ENCODE data around the gene LMAN1L.
A peak's percentile ranks its signal among the peaks of the same experiment; 100 is the strongest.

LMAN1L gene

DNA sequence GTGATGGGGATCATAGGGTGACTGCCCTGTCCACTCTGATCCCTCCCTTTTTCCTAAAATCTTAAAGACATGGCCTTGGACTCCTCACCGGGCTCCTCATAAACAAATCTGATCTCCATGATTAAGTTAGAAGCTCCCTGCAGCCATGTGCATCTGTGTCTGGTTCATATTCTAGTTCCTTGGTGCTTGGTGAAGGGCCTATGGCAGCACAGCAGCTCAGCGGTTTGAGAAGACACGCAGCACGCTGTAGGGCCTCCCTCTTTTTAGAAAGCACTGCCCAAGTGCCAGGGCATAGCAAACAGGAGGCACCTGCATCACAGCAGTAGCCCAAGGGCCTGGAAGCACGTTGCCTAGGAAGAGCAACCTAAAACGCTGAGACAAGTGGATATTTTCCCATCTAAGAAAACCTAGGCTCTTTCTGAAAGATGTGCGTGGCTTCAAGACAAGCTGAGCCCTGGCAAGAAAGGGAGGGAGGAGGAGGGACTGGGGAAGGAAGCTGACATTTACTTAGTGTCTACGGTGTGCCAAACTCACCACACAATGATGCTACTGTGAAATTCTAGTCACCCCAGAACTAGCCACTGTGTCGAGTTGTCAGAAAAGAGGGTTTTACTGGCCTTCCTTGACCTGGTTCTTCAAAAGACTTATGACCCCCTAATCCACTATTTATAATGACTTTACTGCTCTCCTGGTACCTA, 45.2 kb downstream of the LMAN1L start:
- no peak for DNase-seq (ENCODE audit: low spot score)

DNA sequence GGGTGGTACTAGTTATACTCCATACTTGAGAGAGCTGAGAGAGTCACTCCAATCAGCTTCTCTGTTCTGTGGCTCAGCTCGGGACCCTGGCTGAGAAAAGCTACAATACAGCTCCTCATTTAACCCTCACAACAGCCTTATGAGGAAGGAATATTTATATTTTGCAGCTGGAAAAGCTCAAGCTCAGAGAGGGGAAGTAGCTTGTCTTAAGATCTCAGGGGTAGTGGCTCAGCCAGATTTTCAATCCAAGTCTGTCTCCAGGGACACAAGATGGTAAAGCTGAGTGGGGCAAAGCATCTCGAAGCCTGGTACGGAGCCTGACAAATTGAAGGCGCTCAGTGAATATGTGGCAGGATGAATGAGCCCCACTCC, 45.7 kb downstream of the LMAN1L start:
- no peak for DNase-seq (ENCODE audit: low spot score)

DNA sequence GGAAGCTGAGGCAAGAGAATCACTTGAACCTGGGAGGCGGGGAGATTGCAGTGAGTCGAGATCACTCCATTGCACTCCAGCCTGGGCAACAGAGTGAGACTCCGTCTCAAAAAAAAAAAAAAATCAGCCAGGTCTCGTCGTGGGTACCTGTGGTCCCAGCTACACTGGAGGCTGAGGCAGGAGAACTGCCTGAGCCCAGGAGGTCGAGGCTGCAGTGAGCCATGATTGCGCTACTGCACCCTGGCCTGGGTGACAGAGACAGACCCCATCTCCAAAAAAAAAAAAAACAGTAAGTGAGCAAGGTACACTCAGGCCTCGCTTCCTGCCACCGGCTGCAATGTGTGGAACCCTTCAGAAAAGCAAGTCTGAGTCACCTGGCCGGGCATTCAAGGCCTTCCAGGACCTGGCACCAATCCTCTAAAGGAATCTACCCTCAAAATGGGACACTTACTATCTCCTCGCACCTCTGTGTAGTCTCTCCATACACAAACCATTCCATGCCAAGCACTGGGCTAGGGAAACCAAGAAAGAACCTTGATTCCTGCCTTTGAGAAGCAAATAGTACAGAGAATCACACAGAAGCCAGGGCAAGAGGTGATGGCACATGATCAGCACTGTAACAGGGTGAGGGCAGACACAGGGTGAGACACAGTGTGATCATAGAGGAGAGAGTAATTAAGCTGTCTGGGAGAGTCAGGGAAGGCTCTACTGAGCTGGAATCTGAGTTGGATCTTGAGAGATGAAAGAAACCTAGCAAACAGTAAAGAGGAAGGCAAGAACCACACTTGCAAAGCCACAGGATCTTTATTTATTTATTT, 50.8 kb downstream of the LMAN1L start:
- no peak for DNase-seq (ENCODE audit: low spot score)

DNA sequence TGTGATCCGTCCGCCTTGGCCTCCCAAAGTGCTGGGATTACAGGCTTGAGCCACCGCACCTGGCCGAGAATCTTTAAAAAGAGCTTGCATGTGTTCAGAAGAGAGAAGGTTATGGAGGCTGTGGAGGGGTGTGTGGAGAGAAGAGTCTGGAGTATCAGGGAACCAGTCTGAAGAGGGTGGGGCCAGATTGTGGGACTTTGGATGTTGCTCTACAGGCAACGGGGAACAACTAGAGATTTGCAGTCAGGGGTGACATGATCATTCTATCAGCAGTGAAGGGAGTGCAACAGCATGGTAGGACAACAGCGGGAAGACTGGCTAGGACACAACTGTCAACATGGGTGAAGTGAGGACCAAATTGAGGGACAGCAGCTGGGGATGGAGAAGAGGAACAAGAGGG, 51.7 kb downstream of the LMAN1L start:
- DNase-seq (ENCODE audit: low spot score) = no peak

DNA sequence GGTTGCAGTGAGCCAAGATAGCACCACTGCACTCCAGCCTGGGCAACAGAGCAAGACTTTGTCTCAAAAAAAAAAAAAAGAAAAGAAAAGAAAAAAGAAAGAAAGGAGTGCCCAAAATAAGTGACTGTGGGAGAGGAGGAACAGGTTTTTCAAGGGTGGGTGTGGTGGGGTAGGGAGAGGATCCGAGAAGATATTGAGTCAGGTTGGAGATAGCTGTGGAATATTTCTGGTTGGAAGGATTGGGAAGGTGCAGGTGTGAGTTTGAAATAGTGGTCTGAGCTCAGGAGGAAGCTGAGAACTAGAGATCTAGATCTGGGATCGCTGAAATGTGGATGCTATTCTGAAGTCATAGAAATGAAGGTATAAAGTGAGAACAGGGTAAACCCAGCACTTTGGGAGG, 52.7 kb downstream of the LMAN1L start:
- no peak for DNase-seq (ENCODE audit: low spot score)

DNA sequence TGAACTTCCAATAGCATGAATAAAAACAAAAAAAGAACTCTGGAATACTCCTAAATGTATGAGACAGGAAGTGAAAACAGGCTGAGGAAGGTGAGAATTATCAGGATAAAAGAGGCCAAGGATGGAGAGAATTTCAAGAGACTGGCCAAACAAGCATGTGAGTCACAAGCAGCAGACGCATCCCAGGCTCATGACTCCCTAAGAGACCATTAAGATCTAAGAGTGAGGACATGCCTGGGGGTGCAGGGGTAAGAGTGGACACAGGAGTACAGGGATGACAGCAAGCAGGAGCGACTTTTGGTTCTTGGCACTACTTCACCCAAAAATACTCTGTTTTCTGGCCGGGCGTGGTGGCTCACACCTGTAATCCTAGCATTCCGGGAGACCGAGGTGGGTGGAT, 53.5 kb downstream of the LMAN1L start:
- peak; percentile 77 for DNase-seq (ENCODE audit: low spot score)

DNA sequence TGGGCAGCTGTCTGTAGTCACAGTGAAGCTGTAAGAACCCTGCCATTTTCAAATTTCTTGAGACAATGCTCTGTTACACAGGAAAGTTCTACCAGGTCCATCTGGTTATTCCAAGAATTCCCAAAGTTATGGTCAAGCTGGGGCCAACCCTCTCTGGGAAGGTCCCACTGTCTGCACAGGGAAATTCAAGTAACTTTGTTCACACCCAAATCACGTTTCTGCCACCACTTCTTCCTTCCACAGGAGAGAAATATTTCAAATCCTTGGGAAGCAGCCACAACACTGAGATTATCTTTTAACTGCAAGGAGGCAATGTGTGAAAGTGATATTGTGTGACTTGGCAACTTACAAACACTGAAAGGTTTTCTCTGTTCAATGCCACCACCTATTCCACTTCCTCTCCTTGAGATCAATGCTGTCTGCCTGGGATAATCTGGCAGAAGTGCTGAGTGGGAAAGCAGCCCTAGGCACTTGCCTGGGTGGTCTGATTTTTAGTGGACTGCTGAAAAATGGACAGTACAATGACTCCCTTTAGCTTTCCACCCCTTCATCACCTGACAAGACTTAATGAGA, 54.9 kb downstream of the LMAN1L start:
- DNase-seq (ENCODE audit: low spot score) = no peak

DNA sequence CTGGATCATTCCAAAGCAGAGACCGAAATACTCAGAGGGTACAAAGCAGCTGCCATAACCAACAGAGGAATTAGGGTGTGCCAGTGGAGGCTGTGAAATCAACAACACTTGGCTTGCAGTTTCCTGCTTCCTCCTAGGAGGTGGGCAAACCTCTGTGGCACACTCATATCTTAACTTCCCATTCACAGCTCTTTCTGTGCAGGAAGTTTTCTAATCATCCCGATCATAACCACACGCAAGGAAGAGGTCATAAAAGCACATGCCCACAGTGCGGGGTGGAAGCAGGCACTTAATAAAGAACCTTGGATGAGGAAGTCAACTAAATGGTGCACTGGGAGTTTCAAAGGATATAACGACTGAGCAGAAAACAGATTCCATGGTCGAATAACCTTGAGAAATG, 55.4 kb downstream of the LMAN1L start:
- no peak for DNase-seq (ENCODE audit: low spot score)

DNA sequence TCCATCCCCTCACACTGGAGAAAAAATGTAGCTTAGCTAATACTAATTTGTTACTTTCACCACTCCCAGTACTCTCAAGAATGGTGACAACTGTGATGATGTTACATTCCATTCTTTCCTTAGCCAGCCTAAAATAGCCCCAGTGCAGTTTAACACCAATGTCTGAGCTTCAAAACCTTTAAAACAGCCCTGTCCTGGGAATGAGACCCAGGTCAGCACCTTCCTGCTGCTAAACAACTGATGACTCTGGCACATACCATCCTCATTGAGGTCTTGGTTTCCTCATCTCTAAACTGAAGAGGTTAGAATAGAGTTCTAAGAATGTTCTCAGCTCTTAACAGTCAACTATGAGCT, 56.7 kb downstream of the LMAN1L start:
- DNase-seq (ENCODE audit: low spot score) = no peak

DNA sequence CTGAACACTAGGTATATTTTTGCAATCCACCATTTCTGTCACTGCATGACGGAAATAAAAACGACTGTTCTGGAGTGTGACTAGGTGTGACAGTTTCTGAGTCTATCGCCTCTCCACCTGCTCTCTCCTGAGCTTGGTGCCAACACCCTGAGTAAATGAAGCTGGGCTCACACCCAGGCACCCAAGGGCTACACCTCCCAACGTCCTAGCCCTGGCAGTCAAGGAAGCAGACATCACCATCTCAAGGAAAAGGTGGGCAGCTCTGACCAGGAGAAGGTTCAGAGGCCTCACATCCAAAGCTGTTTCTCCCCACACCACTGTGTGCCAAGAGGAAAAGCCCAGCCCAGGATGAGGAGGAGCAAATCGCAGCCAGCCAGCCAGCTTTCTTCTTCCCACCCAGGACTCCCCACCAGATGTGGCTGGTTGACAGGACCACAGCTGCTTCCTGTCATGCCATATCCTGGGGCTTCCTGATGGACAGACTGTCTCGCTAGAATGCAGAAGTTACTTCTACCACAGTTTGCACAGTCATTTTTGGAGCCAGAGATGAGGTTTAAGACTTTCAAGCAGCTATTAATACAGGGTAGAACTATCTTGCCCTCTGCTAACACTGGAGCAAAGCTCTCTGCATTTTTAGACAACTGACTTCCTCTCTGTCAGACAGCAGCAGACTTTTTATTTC, 57.2 kb downstream of the LMAN1L start:
- peak; percentile 41 for DNase-seq (ENCODE audit: low spot score)

DNA sequence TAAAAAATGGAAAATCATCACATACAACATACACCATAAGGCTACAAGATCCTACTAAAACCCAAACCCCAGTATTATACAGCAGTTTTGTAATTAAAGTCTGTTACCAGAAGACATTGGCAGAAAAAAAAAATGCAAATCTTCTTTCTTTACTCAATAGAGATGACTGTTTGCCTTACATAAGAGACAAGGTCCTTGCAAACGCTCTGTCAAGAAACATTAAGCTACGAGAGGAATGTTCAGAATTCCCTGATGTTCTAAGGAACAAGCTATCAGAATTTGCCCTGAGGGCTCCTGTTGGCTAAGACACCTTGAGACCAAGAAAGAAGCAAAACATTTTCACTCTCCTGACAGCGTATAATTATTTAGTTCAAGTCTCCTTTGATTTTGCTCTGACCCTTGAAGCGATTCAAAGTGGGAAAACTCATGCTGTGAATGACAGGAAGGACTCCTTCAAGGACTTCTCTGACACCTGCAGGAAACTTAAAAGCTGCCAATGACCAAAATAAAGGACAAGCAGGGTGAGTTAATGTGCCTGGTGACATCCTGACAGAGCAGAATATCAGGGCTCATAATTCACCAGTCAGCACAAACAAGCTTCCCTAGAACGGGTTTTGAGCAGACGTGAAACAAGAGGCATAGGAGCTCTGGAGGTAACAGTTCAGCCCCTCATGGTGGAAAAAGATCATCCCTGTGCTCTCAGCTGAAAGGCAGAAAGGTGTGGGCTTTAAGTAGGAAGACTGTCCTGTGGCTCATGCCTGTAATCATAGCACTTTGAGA, 58.0 kb downstream of the LMAN1L start:
- no peak for DNase-seq (ENCODE audit: low spot score)

DNA sequence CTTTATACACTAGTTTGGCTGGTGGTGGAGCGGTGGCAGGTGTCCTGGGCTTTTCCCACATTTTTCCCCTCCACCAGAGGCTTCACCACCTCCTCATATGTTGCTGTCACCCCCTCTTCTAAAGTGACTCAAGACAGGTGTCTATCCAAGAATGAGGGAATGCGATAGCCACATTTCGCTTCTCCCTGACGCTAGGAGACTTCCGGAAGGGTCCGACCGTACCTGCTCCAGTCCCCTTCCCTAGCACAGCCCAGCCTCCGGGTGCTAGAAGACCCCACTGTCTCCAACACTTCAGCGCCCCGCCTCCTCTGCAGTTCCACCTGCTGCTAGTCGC, 60.0 kb downstream of the LMAN1L start:
- DNase-seq (ENCODE audit: low spot score) = no peak

DNA sequence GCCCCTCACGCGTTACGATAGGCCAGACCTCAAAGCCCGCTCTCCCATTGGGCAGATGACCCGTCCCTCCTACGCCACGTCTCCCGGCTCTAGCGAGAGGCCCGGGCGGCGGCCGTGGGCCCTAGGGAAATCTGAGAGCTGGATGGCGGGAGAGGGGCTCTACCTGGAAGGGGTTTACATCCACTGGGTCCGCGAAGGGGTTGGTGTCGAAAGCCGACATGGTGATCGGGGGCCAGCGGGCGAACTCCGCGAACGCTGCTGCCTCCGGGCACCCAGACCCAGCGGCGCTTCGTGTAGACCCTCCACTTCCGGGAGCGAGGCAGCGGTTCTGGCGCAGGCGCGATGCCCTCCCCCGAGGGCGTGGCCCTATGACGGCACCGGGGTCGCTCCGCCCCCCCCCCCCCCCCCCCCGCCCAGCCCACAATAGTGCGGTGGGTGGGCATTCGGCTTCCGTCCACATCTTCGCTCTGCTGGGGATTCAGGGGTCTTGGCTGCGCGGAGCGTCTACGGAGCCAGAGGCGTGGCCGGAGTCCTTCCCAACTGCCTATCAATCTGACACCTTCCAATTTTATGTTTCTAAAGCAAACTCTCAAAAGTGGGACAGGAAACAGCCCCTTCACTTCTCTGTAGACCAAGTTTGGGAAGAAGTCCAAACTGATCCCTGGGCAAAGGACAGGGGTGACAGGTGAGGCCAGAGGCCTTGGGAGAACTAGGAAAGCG, 60.6 kb downstream of the LMAN1L start, which contains the start of gene SCAMP2:
Gene SCAMP2 (minus strand): TSS at position 330 of the 720 bp plus-strand sequence. CDS start 110 bp downstream, at position 220.
- peak; percentile 98 for DNase-seq (ENCODE audit: low spot score)

DNA sequence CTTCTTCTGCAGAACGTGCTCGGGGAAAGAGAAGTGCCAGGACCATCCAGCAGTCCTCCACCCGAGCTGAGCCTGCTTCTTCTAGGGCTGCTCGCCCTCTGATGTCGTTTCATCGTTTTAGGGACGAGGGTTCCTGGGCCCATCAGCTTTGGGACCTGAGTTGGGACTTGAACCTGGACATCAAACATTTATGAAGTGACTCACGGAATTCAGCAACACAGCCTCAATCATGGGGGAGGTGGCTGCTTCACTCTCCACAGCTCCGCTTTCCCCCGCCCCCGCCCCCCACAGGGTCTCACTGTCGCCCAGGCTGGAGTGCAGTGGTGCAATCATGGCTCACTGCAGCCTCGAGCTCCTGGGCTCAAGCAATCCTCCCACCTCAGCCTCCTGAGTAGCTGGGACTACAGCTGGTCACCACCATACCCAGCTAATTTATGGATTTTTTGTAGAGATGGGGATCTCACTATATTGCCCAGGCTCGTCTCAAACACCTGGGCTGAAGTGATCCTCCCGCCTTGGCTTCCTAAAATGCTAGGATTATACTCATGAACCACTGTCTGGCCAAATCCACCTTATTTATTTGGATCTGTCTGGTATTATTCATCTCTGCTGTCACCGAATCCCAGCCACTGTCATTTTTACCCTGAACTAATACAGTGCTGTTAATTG, 61.3 kb downstream of the LMAN1L start:
- peak; percentile 30 for DNase-seq (ENCODE audit: low spot score)
